Prostate gland (tissue), 2 donors: ENCODE data around the gene GORASP1. TPM values are rescaled to one million over a fixed set of nuclear protein-coding genes. Genes with fewer than 3 reads are reported as not detected.

Source experiments
- DNase-seq: peaks from one replicate; pipeline ENCODE4 v3.0.0-alpha.2; 2019; ENCODE audit warnings: low spot score
- H3K27ac ChIP-seq, 2 donors: fragments of 200-600 bp; sonication (generic); 2 replicates each; pipeline ENCODE4 v1.5.1; 2017 to 2019
- H3K27me3 ChIP-seq: fragments of 200-600 bp; sonication (generic); replicated peaks from 2 replicates; pipeline ENCODE4 v1.5.1; 2019; ENCODE audit not compliant: insufficient read depth
- H3K36me3 ChIP-seq, 2 donors: fragments of 200-600 bp; sonication (generic); 1 replicate in 1 of 2; 2 replicates in 1 of 2; pipeline versions ENCODE4 v1.5.1 to v1.8.1; 2017 to 2019
- H3K4me1 ChIP-seq: fragments of 200-600 bp; sonication (generic); replicated peaks from 2 replicates; pipeline ENCODE4 v1.5.1; 2019
- H3K4me3 ChIP-seq, 2 donors: fragments of 200-600 bp; sonication (generic); 2 replicates each; pipeline ENCODE4 v1.5.1; 2017 to 2019
- H3K9me3 ChIP-seq: fragments of 200-600 bp; sonication (generic); 2 replicates; pipeline ENCODE4 v1.5.1; 2017
- CTCF ChIP-seq, 4 experiments: fragments of 200-600 bp in 2 of 4; fragments of 450-650 bp in 2 of 4; sonication (generic) in 2 of 4; IDR thresholded peaks; 1 replicate in 3 of 4; 2 replicates in 1 of 4; pipeline ENCODE4 v1.5.1; 2016 to 2019; ENCODE audit warnings: antibody characterized with exemption in 4 of 4, mild to moderate bottlenecking in 2 of 4, moderate library complexity in 2 of 4
- POLR2A ChIP-seq: fragments of 450-650 bp; IDR thresholded peaks from one replicate; pipeline ENCODE4 v1.6.1; 2016; ENCODE audit warnings: antibody characterized with exemption, mild to moderate bottlenecking
- POLR2AphosphoS5 ChIP-seq: sonication (generic); formaldehyde crosslinking; IDR thresholded peaks from one replicate; pipeline ENCODE4 v1.6.1; 2017; ENCODE audit warnings: antibody characterized with exemption
- WGBS: methylation state at CpG from one replicate; pipeline ENCODE4 v1.1.5; 2018; 5-methylcytosine and 5-hydroxymethylcytosine counted together
- intact Hi-C: fragments of 100-400 bp; cut with DNase I; formaldehyde crosslinking; loops from one replicate; pipeline ENCODE4 v1.14.2; 2022
- total RNA-seq, 2 donors: library from RNA; depleted of rRNA; stranded (reverse); fragments of >200 nt; gene quantifications; one replicate each; pipeline ENCODE4 v1.1.0, GENCODE V29; 2016

GORASP1 gene
- total RNA-seq, 2 donors from 2014 or later: 76.5 to 104 TPM

- peak overlapping the region in 1 of 2 donors; percentile 0 for H3K4me3 ChIP-seq
- DNase-seq: peak; percentile 92
- H3K4me1 ChIP-seq: peaks cover 34% of the 10 kb centered on the region
- intact Hi-C loops: no loop called here
- peaks cover 8 to 17% of the 10 kb centered on the region in 2 donors for H3K36me3 ChIP-seq
- WGBS: 29% methylated on average over 4 of the region's 4 CpGs
- H3K9me3 ChIP-seq: no peaks in the 10 kb centered on the region
- peak overlapping the region; percentile 93 to 100 for H3K27ac ChIP-seq
- H3K27me3 ChIP-seq: no peaks in the 10 kb centered on the region
- TF ChIP-seq POLR2AphosphoS5 (peak; percentile 87), POLR2A (peak; percentile 22), CTCF (IDR thresholded peaks at IDR 0.05) (no peak)
These were observed 34.0 kb upstream of the GORASP1 start for GRCh38 chr3:39141171-39141995.

- 76% methylated on average over 2 of the region's 2 CpGs for WGBS
- H3K27ac ChIP-seq: peak overlapping the region; percentile 93 to 100
- intact Hi-C loops: no loop called here
- peaks cover 34% of the 10 kb centered on the region for H3K4me1 ChIP-seq
- peaks cover 8 to 17% of the 10 kb centered on the region in 2 donors for H3K36me3 ChIP-seq
- H3K9me3 ChIP-seq: no peaks in the 10 kb centered on the region
- no peak overlapping the region for H3K4me3 ChIP-seq
- H3K27me3 ChIP-seq: no peaks in the 10 kb centered on the region
- TF ChIP-seq CTCF (IDR thresholded peaks at IDR 0.05) (no peak), POLR2A (no peak), POLR2AphosphoS5 (no peak)
- no peak for DNase-seq
These were observed 33.0 kb upstream of the GORASP1 start for GRCh38 chr3:39140341-39140971.

- WGBS: 42% methylated on average over 2 of the region's 2 CpGs
- peaks cover 8 to 12% of the 10 kb centered on the region in 2 donors for H3K36me3 ChIP-seq
- TF ChIP-seq POLR2AphosphoS5 (no peak), POLR2A (no peak), CTCF (IDR thresholded peaks at IDR 0.05) (no peak)
- no peak overlapping the region for H3K4me3 ChIP-seq
- H3K4me1 ChIP-seq: peaks cover 34% of the 10 kb centered on the region
- no peaks in the 10 kb centered on the region for H3K9me3 ChIP-seq
- intact Hi-C loops: no loop called here
- H3K27ac ChIP-seq: peak overlapping the region; percentile 93 to 100
- no peaks in the 10 kb centered on the region for H3K27me3 ChIP-seq
- DNase-seq: no peak
These were observed 32.0 kb upstream of the GORASP1 start for GRCh38 chr3:39139442-39139841.

DNA sequence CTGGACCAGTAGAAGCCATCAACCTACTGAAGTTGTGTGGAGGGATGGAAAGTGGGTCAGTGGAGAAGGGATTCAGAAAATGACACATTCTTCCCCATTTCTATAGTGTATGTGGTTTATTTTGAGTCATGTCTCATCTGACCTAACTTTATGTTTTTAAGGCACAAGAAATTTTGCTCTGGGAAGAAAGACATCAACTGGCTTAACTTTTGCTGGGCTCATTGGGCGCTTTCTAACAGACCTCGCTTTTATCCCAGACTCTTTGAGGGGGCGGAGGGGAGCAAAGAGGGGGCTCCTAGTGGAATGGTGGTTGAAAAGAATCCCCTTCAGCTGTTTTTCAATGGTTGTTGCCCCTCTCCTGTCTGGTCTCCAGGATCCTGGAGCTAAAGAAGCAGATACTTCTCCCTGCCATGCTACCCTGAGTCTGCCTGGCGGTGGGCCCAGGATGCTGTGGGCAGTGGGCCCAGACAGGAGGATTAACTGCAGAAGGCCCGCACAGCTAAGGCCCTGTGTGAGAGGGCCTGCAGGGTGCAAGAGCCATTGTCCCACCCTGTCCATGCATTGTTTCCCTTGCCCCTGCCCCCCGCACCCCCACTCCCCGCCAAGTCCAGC lies 31.5 kb upstream of the GORASP1 start:
- peak; percentile 61 for DNase-seq
- H3K36me3 ChIP-seq: peaks cover 5 to 7% of the 10 kb centered on the region in 2 donors
- H3K4me1 ChIP-seq: peaks cover 34% of the 10 kb centered on the region
- intact Hi-C loops: no loop called here
- WGBS: 51% methylated on average over 7 of the region's 7 CpGs
- peak overlapping the region; percentile 33 to 93 for H3K27ac ChIP-seq
- H3K4me3 ChIP-seq: no peak overlapping the region
- TF ChIP-seq POLR2AphosphoS5 (no peak), CTCF (IDR thresholded peaks at IDR 0.05) (no peak), POLR2A (no peak)
- no peaks in the 10 kb centered on the region for H3K27me3 ChIP-seq
- no peaks in the 10 kb centered on the region for H3K9me3 ChIP-seq
